CD4-positive, alpha-beta T cell treated with Interleukin-17A for 4 hours (primary cell): ENCODE data around the gene PAQR8.
A peak's percentile ranks its signal among the peaks of the same experiment; 100 is the strongest.
"Not testable (repeated sequence)": the region's sequence is repeated elsewhere in the genome, so short reads cannot be mapped to it uniquely, and the experiment has no call there.

Experiments used
- DNase-seq: peaks from one replicate; pipeline ENCODE4 v3.0.0-alpha.2; 2020; ENCODE audit warnings: mixed read lengths

The PAQR8 gene

DNA sequence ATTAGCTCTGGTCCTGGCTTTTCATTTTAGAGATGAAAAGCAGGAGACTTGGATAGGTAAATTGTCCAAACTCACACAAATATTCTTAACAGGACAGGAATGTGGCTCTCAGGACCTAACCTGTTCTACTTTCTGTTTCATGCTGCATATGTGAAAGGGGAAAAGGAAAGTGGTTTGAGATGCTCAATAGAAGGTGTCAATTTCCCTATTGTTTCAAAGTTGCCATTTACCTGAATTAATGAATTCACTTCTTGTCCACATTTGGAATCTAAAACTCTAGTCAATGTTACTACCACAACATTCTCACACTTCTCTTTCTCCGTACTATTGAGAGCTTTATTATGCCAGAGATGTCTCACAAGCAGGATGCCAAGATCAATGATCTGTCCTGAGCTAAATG is 53.4 kb downstream of the PAQR8 start:
- DNase-seq, result no peak

GRCh38 chr6:52415917-52416628 is 54.1 kb downstream of the PAQR8 start:
- DNase-seq, result no peak

DNA sequence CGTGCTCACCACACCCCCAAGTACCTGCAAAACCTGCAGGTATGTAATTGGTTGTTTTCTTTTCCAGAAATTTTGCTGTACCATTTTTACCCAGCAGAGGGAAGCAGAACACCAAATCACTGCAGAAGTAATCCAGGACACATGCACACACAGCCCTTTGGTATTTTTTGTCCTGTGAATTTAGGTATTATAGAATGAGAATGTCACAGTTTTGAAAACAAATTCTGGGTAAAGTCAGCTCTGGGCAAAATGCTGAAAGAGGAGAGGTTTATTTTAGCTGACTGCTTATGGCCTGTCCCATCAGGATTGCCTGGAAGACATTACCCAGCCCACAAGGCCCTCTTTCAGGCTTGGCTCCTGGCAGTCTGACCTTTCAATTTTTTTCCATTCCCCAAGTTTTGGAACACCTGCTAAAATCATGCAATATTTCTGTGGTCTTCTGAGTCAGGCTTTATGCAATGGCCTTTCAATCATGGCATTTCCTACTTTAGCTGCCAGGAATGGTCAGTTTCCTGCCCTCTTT is 54.7 kb downstream of the PAQR8 start:
- peak; percentile 43 for DNase-seq

- no peak for DNase-seq
Observed at GRCh38 chr6:52417675-52418111, 55.7 kb downstream of the PAQR8 start.

GRCh38 chr6:52418606-52419005 is 56.7 kb downstream of the PAQR8 start:
- DNase-seq, result no peak

DNA sequence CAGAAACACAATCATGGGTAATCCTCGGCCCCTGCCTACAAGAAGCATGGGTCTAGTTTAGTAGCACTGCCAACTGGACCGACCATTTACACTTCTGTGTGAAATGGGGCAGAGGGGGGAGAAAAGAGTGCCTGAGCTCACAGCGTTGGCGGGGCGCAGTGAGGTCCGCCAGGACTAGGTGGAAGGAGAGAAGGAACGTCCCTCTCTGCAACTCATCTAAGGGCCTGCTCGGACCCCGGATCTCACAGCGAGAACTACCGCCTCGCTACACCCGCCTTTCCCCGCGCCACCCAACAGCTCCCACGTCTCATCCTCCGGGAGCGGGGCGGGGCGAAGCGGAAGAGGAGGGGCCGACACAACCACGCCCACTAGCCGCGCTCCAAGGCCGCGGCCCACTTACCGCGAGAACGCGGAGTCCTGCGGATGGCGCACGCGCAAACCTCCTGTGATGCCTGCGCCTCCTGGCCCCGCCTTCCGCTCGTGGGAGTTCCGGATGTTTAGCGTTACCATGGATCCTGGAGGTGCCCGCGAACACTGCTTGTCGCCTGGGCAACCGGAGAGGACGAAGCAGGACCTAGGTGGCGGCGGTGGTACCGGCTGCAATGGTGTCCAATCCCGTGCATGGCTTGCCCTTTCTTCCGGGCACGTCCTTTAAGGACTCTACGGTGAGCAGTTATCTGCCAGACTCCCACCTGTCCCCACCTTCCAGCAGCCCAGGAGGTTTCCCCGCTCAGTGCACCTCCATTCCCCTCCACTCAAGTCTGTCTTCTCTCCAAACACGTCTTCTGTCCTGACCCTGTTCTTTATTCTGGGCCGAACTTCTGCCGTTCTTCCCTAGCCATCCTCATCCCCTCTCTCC is 58.1 kb downstream of the PAQR8 start, which contains the start of gene EFHC1:
EFHC1 (plus strand) TSS at position 534 of the 859 bp plus-strand sequence; CDS start at position 603, 69 bp downstream.
- peak; percentile 99 for DNase-seq

DNA sequence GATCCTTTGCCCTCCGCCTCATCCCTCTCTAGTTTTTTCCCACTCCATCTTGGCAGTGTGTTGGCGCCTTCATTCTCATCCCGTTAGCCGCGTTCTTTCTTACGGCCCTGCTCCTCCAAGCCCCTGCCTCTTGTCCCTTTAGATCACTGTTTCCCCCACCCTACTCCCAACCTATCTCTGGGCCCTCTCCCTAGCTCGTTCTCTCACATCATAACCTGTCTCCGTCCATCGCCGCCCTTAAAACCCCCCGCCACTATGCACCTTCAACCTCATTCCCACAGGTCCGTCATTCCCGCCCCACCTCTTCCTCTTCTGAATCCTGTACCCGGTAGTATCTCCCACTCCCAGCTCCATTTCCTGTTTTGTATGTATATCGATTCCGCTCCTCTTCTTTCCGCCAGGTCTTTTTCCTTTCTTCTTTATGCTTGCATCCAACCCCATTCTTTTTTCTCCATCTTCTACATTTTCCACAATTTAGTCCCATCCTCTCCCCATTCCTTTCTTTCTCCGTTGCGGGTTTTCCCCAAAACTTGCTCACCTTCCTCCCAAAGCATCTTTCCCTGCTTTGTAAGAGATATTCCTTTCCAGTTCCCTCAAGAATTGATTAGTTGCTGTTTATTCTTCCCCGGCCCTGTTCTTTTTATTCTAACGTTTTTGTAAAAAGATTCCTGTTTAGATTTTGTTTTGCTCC is 58.9 kb downstream of the PAQR8 start:
- no peak for DNase-seq

- no peak for DNase-seq
Observed at GRCh38 chr6:52422156-52422555, 60.2 kb downstream of the PAQR8 start.

DNA sequence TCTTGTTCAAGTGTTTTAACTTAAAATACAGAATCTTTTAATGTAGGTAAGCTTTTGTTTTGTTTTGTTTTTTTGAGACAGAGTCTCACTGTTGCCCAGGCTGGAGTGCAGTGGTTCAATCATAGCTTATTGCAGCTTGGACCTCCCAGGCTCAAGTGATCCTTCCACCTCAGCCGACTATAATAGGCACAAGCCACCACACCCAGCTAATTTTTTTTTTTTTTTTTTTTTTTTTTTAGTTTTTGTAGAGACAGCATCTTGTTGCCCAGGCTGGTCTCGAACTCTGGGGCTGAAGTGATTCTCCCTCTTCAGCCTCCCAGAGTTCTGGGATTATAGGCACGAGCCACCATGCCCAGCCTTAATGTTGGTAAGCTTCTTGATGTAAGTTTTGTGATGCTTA is 61.5 kb downstream of the PAQR8 start:
- no peak for DNase-seq

DNA sequence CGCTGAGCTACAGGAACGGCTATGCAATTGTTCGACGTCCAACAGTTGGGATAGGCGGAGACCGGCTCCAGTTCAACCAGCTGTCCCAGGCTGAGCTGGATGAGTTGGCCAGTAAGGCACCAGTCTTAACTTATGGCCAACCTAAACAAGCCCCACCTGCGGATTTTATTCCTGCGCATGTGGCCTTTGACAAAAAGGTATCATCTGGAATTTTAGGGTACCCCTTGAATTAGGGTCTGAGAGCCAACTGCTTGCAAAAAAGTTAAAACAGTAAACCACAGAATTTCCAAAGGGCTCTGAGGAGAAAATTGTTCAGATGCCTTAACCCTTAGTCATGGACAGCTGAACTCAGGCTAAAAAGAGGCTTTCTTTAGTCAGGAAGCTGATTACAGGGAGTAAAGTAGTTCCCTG is 62.0 kb downstream of the PAQR8 start:
- DNase-seq, result no peak

DNA sequence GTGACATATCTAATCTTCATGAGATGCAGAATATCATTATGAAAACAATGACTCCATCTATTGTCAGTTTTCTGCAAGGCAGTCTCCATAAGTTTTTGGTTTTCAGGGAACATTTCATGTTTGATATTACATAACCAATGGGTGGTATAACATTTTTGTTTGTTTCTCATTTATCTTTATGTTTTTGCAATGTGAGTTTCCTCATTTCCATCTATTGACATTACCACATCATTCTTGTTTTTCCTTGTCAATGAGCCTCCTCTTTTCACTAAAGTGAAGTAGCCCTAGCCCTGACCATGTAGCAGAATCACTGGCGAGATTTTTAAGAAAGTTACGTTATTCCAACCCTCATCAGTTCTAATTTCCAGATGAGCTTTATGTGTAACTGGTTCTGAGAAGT is 62.6 kb downstream of the PAQR8 start:
- DNase-seq, result no peak

DNA sequence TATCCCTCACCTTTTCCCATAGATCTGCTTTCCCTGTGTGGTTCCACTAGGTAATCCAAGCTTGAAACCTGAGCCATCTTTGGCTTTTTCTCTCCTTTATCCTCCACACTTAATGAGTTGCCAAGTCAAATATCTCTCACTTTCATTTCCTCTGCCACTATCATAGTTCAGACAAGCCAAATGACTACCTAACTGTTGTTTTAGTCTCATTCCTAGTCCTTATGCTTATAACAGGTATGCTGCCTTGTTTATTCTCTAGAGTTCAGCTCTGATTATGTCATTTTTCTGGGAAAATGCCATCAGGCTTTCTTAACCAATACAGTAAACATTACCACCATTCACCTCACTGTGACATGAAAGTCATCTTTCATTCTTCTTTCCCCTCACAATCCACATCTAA is 64.7 kb downstream of the PAQR8 start:
- no peak for DNase-seq

DNA sequence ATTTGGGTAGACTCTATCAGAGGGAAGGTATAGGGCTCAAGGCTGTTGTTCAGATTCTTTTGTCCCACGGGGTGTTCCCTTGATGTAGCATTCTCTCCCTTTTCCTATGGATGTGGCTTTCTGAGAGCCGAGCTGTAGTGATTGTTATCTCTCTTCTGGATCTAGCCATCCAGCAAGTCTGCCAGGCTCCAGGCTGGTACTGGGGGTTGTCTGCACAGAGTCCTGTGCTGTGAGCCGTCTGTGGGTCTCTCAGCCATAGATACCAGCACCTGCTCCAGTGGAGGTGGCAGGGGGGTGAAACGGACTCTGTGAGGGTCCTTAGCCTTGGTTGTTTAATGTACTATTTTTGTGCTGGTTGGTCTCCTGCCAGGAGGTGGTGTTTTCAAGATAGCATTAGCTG is 71.3 kb downstream of the PAQR8 start:
- DNase-seq, result not testable (repeated sequence)

DNA sequence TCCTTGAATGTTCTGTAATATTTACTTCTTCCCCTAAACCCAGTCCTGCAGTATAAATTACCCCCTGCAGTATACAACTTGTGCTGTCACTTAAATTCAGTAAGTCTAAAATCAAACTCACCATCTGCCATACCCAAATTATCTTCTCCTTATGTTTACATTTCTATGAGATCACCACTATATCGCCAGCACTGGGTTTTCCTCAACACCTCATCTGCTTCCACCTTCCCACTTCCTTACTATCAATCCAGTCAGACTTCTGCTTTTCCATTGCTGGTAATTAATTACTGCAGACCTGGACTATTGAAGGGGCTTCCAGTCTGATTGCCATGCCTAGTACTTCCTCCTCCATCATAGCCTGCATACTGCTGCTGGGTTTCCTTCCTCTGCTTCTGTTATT is 73.4 kb downstream of the PAQR8 start:
- DNase-seq, result no peak

GRCh38 chr6:52438926-52439325 is 77.0 kb downstream of the PAQR8 start:
- no peak for DNase-seq

DNA sequence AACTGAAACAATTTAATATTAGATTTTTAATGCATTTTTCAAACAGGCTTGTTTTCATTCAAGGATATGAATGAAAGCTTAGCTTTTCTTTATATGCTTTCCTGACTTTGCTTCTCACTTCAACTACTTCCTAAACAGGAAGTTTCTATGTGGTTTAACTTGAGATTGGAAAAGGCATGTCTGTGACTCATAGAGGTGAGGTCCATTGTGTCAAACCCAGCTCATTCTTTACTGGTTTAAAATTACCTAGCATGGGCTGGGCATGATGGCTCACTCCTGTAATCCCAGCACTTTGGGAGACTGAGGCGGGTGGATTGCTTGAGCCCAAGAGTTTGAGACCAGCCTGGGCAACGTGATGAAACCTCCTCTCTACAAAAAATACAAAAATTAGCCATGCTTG is 92.6 kb downstream of the PAQR8 start:
- DNase-seq, result no peak

GRCh38 chr6:52457096-52457495 is 95.1 kb downstream of the PAQR8 start:
- DNase-seq, result no peak
